B cell (primary cell): ENCODE measurements around the gene PDLIM7. TPM values are rescaled to one million over a fixed set of nuclear protein-coding genes. Genes with fewer than 3 reads are reported as not detected.

Experiments used
- ATAC-seq: fragments of 200-7000 bp; cut with Tn5 transposase; one replicate; pipeline ENCODE4 v1.10.0; 2021; ENCODE audit warnings: low read depth, mild to moderate bottlenecking, moderate number of reproducible peaks, moderate library complexity
- CTCF ChIA-PET: fragments of 350-600 bp; sonication (Branson Sonifier 250); formaldehyde crosslinking; loops from one replicate; lab custom pipeline; 2021; ENCODE audit warnings: antibody characterized with exemption, inconsistent platforms; lab: Charles Lee
- POLR2A ChIA-PET: fragments of 350-600 bp; sonication (Branson Sonifier 250); formaldehyde crosslinking; loops from one replicate; lab custom pipeline; 2021; ENCODE audit warnings: antibody characterized with exemption; lab: Charles Lee
- DNase-seq: peaks from one replicate; pipeline ENCODE4 v3.0.0; 2013
- H2AFZ ChIP-seq: 2 replicates; pipeline ENCODE4 v1.6.1; 2012; ENCODE audit warnings: mild to moderate bottlenecking, low read depth, low read length; ENCODE audit not compliant: insufficient read depth, poor library complexity, severe bottlenecking
- H3K27ac ChIP-seq, 2 donors: 1 replicate in 1 of 2; 2 replicates in 1 of 2; pipeline ENCODE4 v1.5.1; 2012 to 2013; ENCODE audit warnings: low read length in 2 of 2, mild to moderate bottlenecking in 2 of 2, moderate library complexity in 1 of 2
- H3K27me3 ChIP-seq, 4 experiments: fragments of 200-600 bp in 1 of 4; sonication (generic) in 1 of 4; replicated peaks in 1 of 4; 1 replicate in 2 of 4; 2 replicates in 2 of 4; pipeline versions ENCODE4 v1.6.1 to v1.7.0; 2013 to 2016; ENCODE audit warnings: low read length in 3 of 4, mild to moderate bottlenecking in 2 of 4, mixed read lengths in 1 of 4, moderate library complexity in 1 of 4; ENCODE audit not compliant: insufficient read depth in 4 of 4, control insufficient read depth in 3 of 4; ENCODE audit errors: control extremely low read depth in 1 of 4
- H3K36me3 ChIP-seq, 2 experiments: replicated peaks in 1 of 2; 1 replicate in 1 of 2; 2 replicates in 1 of 2; pipeline versions ENCODE4 v1.6.1 to v1.7.1; 2013; ENCODE audit warnings: low read length in 1 of 2; ENCODE audit not compliant: insufficient read depth in 2 of 2, control insufficient read depth in 1 of 2; ENCODE audit errors: control extremely low read depth in 1 of 2, extremely low read depth in 1 of 2
- H3K4me1 ChIP-seq, 2 donors: fragments of 200-600 bp in 1 of 2; sonication (generic) in 1 of 2; 1 replicate in 1 of 2; 2 replicates in 1 of 2; pipeline versions ENCODE4 v1.5.1 to v1.6.1; 2013 to 2017; ENCODE audit warnings: low read length in 2 of 2; ENCODE audit not compliant: control insufficient read depth in 2 of 2, insufficient read depth in 2 of 2
- H3K4me2 ChIP-seq: replicated peaks from 2 replicates; pipeline ENCODE3; 2012; ENCODE audit warnings: mild to moderate bottlenecking, low read depth, low read length; ENCODE audit not compliant: poor library complexity, severe bottlenecking
- H3K4me3 ChIP-seq, 5 experiments: fragments of 200-600 bp in 1 of 5; sonication (generic) in 1 of 5; 1 replicate in 3 of 5; 2 replicates in 2 of 5; pipeline versions ENCODE4 v1.5.1 to v1.7.0; 2011 to 2016; ENCODE audit warnings: low read length in 4 of 5, mild to moderate bottlenecking in 4 of 5, low read depth in 2 of 5, control low read depth in 1 of 5, moderate library complexity in 1 of 5; ENCODE audit not compliant: insufficient read depth in 1 of 5; ENCODE audit errors: control extremely low read depth in 1 of 5, extremely low read depth in 1 of 5
- H3K79me2 ChIP-seq: fragments of 200-600 bp; sonication (generic); one replicate; pipeline ENCODE4 v1.6.0; 2016; ENCODE audit warnings: low read length; ENCODE audit not compliant: control insufficient read depth, insufficient read depth
- H3K9ac ChIP-seq: fragments of 200-600 bp; sonication (generic); 2 replicates; pipeline ENCODE4 v1.6.1; 2017; ENCODE audit warnings: mild to moderate bottlenecking, low read length, moderate library complexity
- H3K9me3 ChIP-seq, 3 donors: one replicate each; pipeline versions ENCODE4 v1.6.1 to v1.7.1; 2013; ENCODE audit warnings: low read length in 2 of 3; ENCODE audit not compliant: control insufficient read depth in 2 of 3, insufficient read depth in 1 of 3; ENCODE audit errors: control extremely low read depth in 1 of 3
- H4K20me1 ChIP-seq: 2 replicates; pipeline ENCODE4 v1.6.0; 2012; ENCODE audit warnings: mild to moderate bottlenecking, low read length; ENCODE audit not compliant: insufficient read depth, control insufficient read depth, poor library complexity, severe bottlenecking
- H3K27ac Mint-ChIP-seq: one replicate; pipeline ENCODE4 v1.8.0; 2021; ENCODE audit warnings: mixed read lengths
- H3K27me3 Mint-ChIP-seq: one replicate; pipeline ENCODE4 v1.8.0; 2021; ENCODE audit warnings: mixed read lengths
- H3K4me1 Mint-ChIP-seq: one replicate; pipeline ENCODE4 v1.8.0; 2021; ENCODE audit warnings: mixed read lengths
- H3K4me3 Mint-ChIP-seq: one replicate; pipeline ENCODE4 v1.8.0; 2021; ENCODE audit warnings: mixed read lengths
- H3K9me3 Mint-ChIP-seq: one replicate; pipeline ENCODE4 v1.8.0; 2022; ENCODE audit warnings: mixed read lengths; ENCODE audit not compliant: insufficient read depth
- EZH2 ChIP-seq: IDR thresholded peaks from 2 replicates; pipeline ENCODE4 v1.6.1; 2012; ENCODE audit warnings: borderline replicate concordance, low read depth, mild to moderate bottlenecking, moderate library complexity, low read length; ENCODE audit not compliant: insufficient read depth, poor library complexity, severe bottlenecking
- WGBS: methylation state at CpG from one replicate; pipeline ENCODE4 v1.1.5; 2013; ENCODE audit warnings: missing lambda C conversion rate; ENCODE audit not compliant: insufficient coverage; 5-methylcytosine and 5-hydroxymethylcytosine counted together
- intact Hi-C: fragments of 100-400 bp; cut with micrococcal nuclease; formaldehyde crosslinking; loops from one replicate; pipeline ENCODE4 v1.10.0; 2022
- polyA plus RNA-seq: library from polyadenylated mRNA; depleted of rRNA; stranded (reverse); fragments of >200 nt; gene quantifications from 2 replicates; pipeline ENCODE4 v1.2.3, GENCODE V29; 2012
- total RNA-seq, 2 donors: library from RNA; stranded (reverse); fragments of 120-200 nt in 1 of 2; gene quantifications; 1 replicate in 1 of 2; 2 replicates in 1 of 2; pipeline versions ENCODE4 v1.2.3 to v1.2.4, GENCODE V29; 2013 to 2022
- TF ChIP-seq, protein P1 (sequence below): fragments of 200-600 bp; IDR thresholded peaks from one replicate; pipeline ENCODE4 v1.8.0; 2022; ENCODE audit warnings: antibody characterized with exemption, mild to moderate bottlenecking

Gene PDLIM7
- total and polyA plus RNA-seq, 2 donors (not counting 1 experiment from before 2014, with no cell fraction given), result 23.9 to 25.8 TPM

DNA sequence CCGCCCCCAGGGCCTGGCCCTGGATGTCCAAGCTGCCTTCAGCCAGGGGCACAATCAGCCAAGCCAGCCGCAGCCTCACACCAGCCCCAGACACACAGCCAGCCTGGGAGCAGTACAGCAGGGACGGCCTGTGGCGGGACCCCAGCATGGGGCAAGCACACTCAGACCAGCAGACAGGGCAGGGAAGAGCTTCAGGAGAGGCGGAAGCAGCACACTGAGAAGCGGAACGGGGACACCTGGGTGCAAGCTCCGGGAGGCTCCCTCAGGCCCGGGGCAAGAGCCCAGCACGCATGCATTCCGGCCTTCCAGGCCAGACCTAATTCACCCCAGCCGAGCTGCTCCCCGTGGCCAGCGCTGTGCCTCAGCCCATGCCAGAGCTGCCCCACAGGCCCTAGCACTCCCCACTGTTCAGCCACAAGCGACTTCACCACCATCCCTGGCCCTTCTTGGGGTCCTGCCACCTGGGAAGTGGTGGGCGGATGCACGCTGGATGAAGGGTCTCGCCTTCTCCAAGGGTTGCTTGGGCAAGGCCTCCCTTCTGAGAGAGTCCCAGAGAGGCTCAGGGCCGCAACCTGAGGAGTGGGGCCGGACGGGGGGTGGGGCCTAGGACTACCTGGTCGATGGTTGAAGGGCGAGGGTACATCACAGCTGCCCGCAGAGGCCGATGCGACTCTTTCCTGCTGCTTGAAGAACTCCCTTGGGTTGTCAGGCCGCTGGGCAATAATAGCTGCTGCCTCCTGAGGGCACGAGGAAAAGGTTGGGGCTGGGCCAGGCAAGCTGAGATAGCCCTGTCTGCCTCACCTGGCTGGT, 37.4 kb downstream of the PDLIM7 start:
- ChIA-PET CTCF (interaction anchor here (0.9 to 1.9 kb wide), 3 partner anchors 56 to 70 kb away, joined by 4 to 7 read pairs (median 4); no protein-coding TSS in a partner anchor), POLR2A (no interaction called here)
- H2AFZ ChIP-seq, result no peak overlapping the region
- intact Hi-C loops, result no loop called here
- Mint-ChIP-seq H3K27me3 (no peaks in the 10 kb centered on the region), H3K4me1 (peaks cover 8% of the 10 kb centered on the region), H3K9me3 (no peaks in the 10 kb centered on the region), H3K4me3 (no peak overlapping the region), H3K27ac (no peak overlapping the region)
- H3K27me3 ChIP-seq, result no peaks in the 10 kb centered on the region
- H3K9ac ChIP-seq, result no peak overlapping the region
- peaks cover 3 to 13% of the 10 kb centered on the region in 2 donors for H3K4me1 ChIP-seq
- no peak overlapping the region for H3K27ac ChIP-seq
- H4K20me1 ChIP-seq, result peaks cover 13% of the 10 kb centered on the region
- ATAC-seq, result no peak
- no peak overlapping the region for H3K4me3 ChIP-seq
- H3K4me2 ChIP-seq, result no peak overlapping the region
- no peaks in the 10 kb centered on the region for H3K79me2 ChIP-seq
- DNase-seq, result no peak
- 96% methylated on average over 28 of the region's 28 CpGs for WGBS
- no peak for TF ChIP-seq EZH2
- TF ChIP-seq, protein P1, sequence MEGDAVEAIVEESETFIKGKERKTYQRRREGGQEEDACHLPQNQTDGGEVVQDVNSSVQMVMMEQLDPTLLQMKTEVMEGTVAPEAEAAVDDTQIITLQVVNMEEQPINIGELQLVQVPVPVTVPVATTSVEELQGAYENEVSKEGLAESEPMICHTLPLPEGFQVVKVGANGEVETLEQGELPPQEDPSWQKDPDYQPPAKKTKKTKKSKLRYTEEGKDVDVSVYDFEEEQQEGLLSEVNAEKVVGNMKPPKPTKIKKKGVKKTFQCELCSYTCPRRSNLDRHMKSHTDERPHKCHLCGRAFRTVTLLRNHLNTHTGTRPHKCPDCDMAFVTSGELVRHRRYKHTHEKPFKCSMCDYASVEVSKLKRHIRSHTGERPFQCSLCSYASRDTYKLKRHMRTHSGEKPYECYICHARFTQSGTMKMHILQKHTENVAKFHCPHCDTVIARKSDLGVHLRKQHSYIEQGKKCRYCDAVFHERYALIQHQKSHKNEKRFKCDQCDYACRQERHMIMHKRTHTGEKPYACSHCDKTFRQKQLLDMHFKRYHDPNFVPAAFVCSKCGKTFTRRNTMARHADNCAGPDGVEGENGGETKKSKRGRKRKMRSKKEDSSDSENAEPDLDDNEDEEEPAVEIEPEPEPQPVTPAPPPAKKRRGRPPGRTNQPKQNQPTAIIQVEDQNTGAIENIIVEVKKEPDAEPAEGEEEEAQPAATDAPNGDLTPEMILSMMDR, result no peak
- peaks cover 0 to 4% (median 0%) of the 10 kb centered on the region in 3 donors for H3K9me3 ChIP-seq
- H3K36me3 ChIP-seq, result no peaks in the 10 kb centered on the region

DNA sequence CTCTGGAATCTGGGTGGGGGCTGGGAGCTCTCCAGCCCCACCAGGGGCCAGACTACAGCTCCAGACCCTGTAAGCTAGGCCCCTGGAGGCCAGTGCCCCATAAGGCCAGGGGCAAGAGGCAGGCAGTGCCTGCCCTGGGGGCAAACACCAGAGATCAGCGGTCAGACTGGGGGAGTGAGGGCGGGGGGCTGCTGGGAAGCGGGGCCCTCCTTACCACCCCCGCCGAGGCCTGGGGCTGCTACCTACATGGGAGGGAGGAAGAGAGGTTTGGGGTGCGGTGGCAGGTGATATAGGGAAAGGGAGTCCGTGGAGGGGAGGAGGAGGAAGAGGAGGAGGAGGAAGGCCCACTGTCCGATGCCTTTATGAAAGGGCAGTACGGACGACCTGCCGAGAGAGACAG, 38.0 kb downstream of the PDLIM7 start:
- H3K9me3 ChIP-seq, result peaks cover 0 to 4% (median 0%) of the 10 kb centered on the region in 3 donors
- H2AFZ ChIP-seq, result no peak overlapping the region
- no peak for TF ChIP-seq EZH2
- TF ChIP-seq, protein P1, result no peak
- H3K4me2 ChIP-seq, result no peak overlapping the region
- H3K9ac ChIP-seq, result no peak overlapping the region
- no peak overlapping the region for H3K27ac Mint-ChIP-seq
- ChIA-PET CTCF (interaction anchor here (1.9 to 21.3 kb wide), 4 partner anchors 14 to 69 kb away, joined by 4 to 628 read pairs (median 124); partner anchors contain the start of genes F12, PFN3 and PRR7), POLR2A (no interaction called here)
- H3K79me2 ChIP-seq, result no peaks in the 10 kb centered on the region
- H3K27ac ChIP-seq, result no peak overlapping the region
- DNase-seq (no peak), ATAC-seq (no peak)
- H3K9me3 Mint-ChIP-seq, result no peaks in the 10 kb centered on the region
- H4K20me1 ChIP-seq, result peaks cover 13% of the 10 kb centered on the region
- H3K27me3 Mint-ChIP-seq, result no peaks in the 10 kb centered on the region
- H3K4me1 Mint-ChIP-seq, result peaks cover 8% of the 10 kb centered on the region
- 96% methylated on average over 9 of the region's 11 CpGs for WGBS
- no peak overlapping the region for H3K4me3 Mint-ChIP-seq
- H3K4me1 ChIP-seq, result peaks cover 3 to 13% of the 10 kb centered on the region in 2 donors
- H3K36me3 ChIP-seq, result no peaks in the 10 kb centered on the region
- no peak overlapping the region for H3K4me3 ChIP-seq
- H3K27me3 ChIP-seq, result no peaks in the 10 kb centered on the region
- intact Hi-C loops, result no loop called here
